ENCODE data around the gene SGK1. TPM values are rescaled to one million over a fixed set of nuclear protein-coding genes. Genes with fewer than 3 reads are reported as not detected.
A peak's percentile ranks its signal among the peaks of the same experiment; 100 is the strongest.

The SGK1 gene
- polyA plus RNA-seq, 3 donors, result 72.5 to 78.4 (median 72.9) TPM

DNA sequence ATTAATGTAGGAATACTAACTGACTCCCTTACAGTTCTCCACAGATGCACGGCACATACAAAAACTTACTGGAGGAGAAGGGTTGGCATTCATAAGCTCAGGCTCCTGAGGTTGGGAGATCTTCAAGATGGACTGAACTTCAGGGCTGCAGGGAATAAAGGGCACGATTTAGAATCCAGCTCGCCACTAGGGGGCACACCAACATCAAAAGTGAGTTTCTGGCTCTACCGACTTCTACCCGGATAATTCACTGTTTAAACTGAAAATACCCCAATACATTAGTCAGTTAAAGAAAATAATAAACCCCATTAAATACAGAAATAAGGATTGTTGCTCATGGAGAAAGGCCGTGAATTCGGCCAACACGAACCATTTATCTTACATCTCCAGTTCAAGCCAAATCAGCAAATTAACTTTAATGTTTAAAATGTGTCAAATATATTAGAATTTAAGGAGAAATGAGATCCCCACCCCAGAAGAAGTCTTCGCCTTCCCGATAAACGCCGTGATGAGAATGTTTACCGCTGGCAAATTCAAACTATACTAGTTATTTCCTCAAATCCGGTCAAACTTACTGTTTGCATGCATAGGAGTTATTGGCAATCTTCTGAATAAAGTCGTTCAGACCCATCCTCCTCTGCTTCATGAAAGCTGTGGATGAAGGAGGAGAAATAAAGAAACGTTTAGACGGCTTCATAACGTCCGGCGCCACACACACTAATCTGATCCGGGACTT, 143.8 kb downstream of the SGK1 start:
- DNase-seq, result peak; percentile 87

GRCh38 chr6:134173366-134173725, 144.6 kb downstream of the SGK1 start:
- no peak for DNase-seq

GRCh38 chr6:134172706-134173365, 145.1 kb downstream of the SGK1 start:
- DNase-seq, result no peak

DNA sequence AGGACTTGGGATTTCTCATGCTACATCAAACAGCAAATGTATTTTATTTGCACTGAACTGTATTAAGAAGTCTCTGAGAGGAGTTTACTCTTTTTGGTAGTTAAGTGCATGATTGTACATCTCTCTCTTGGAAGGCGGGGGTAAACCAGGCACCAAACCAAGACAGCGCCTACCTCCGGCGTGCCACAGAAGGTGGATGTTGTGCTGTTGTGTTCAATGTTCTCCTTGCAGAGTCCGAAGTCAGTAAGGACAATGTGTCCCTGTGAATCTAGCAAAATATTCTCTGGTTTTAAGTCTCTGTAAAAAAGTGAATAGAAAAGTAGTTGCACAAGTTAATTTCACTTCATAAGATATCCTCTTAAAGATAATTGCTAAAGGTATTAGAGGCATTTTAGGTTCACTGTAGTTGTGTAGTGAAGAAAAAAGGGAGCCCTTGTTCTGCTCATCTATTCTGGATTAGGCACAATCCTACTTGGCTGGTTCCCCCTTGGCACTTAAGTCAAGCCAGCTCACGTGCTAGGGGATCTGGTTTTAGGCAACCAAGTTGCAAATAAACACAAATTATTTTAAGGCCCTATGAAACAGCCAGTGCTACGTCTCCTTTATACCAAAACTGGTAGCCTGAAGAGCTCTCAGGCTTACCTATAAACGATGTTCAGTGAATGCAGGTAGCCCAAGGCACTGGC, 145.7 kb downstream of the SGK1 start:
- no peak for DNase-seq

- no peak for DNase-seq
These were observed 146.4 kb downstream of the SGK1 start for GRCh38 chr6:134171517-134171916.

GRCh38 chr6:134170844-134171243, 147.1 kb downstream of the SGK1 start:
- DNase-seq, result no peak

- DNase-seq, result no peak
These were observed 147.9 kb downstream of the SGK1 start for GRCh38 chr6:134169871-134170486.

- DNase-seq, result no peak
These were observed 149.2 kb downstream of the SGK1 start for GRCh38 chr6:134168590-134169208.

DNA sequence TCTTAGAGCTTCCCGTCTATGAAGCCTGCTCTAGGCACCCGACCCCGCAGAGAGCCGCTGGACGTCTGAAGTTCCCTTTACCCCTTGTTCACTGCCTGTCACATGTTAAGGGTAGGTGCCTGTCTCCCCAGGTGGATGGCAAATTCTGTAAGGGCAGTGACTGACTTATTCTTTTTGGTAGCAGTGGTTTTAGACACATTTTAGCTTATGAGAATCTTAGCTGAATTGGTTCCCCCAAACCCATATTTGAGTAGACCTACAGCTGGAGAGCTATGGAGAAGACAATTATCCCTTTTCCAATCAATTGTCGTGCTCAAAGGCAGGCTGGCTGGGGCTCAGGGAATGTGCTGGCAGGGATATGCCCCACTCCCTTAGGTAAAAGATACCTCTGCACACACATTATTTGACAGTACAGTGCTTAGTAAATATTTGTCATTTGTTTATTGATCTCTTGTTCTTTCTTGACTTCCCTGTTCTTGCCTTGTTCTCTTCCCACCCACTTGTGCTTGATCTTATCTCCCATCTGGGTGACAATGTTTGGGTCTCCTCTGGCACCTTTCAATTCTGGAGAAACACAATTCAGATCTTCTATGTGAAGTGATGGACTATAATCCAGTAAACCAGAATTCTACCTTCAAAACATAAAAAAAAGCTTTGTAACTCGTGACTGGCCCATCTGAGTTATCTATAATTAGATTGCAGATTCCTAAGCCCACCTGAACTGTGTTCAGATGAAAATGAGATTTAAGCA, 151.2 kb downstream of the SGK1 start:
- DNase-seq, result no peak

GRCh38 chr6:134165561-134166201, 152.2 kb downstream of the SGK1 start:
- no peak for DNase-seq

DNA sequence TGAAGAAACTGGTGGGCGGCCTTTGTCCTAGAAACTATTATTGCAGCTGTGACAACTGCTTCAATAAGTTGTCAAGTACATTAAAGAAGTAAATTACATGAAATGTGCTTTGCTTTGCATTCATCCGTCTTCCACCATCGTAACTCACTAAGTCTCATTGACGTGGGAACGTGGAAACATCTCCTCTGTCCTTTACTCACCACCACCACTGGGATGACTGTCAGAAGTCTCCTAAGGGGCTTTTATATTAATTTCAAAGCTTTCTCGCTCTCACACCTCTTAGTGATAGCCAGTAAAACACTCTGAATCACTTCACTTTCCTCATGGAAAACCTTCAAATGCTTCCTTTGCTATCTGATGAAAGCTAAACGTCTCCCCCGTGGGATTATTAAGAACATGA, 153.6 kb downstream of the SGK1 start:
- DNase-seq, result no peak

- DNase-seq, result no peak
These were observed 155.0 kb downstream of the SGK1 start for GRCh38 chr6:134162932-134163331.

DNA sequence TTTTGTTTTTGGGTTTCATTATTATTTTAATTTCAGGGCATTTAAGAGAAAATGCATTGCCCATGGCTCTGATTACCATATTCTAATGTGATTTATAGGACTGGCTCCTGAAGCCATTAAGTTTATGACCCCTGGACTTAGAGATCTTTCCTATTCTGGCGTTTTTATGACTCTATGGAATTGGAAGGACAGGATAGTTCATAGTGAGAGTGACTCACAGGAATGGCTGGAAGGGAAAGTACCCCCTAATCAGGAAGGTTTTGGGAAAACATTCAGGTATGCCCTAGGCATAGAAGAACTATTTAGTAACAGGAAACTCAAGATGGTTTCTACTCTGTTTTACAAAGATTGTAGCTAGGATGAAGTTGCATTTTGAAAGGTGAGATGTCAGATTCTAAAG, 156.9 kb downstream of the SGK1 start:
- no peak for DNase-seq

- DNase-seq, result no peak
These were observed 165.0 kb downstream of the SGK1 start for GRCh38 chr6:134152767-134153485.

GRCh38 chr6:134148566-134148965, 169.3 kb downstream of the SGK1 start:
- DNase-seq, result no peak

DNA sequence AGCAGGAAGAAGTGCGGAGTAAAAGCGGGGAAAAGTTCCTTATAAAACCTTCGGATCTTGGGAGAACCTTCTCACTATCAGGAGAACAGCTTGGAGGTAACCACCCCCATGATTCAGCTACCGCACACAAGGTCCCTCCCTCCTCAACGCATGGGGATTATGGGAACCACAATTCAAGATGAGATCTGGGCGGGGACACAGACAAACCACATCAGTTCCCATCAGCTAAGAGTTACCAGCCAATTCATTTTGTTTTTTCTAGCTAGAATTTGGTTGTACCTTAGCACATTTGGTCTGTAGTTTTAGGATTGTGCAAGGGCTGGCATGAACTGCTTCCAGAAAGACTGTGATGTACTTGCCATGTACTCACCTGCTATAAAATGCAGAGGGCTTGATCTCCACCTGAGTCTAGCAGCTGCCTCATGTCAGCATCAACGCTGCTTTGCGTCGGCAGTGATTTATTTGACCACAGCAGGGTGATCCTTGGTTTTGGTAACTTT, 170.8 kb downstream of the SGK1 start:
- no peak for DNase-seq

DNA sequence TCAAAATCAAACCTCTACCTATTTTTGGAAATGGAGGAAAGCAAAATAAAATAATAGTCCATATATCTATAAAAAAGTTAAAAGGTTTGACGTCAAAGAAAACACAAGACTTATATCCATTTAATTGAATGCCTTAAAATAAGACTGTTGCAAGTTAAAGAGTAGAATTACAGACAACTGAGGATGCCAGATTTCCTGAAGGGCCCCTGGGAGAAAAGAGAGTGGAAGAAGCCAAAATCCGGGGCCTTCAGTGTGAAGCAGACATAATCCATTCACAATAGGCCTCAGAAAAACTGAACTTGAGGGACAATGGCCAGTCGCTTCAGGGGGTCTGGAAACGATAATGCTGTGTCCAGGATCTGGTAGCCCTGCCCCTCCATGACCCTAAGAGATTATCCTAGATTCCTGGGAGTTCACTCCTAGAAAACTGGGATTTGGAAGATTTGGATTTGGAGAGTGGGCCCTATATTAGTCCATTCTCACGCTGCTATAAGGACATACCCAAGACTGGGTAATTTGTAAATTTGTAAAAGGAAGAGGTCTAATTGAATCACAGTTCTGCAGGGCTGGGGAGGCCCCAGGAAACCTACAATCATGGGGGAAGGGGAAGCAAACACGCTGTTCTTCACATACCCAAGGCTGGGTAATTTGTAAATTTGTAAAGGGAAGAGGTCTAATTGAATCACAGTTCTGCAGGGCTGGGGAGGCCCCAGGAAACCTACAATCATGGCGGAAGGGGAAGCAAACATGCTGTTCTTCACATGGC, 171.5 kb downstream of the SGK1 start:
- no peak for DNase-seq

DNA sequence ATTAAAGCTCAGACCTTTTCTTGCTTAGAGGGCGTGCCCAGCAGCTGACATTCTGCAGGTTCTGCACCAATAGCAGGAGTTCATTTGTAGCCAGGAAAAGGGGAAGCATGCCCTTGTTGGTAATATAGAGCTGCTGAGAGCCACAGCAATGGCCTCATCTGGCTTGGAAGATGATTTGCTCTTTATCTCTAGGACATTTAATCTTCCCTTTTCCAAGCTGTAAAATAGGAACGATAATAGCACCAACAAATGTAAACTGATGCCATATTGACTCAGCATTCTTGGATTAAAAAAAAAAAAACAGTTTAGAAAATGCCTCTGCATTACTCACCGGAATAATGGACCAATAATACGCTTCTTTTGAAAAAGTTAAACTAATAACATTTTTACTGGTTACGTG, 172.1 kb downstream of the SGK1 start:
- DNase-seq, result no peak
